Natural killer cell (primary cell): ENCODE results near the gene ESR1. TPM values are rescaled to one million over a fixed set of nuclear protein-coding genes. Genes with fewer than 3 reads are reported as not detected.

ENCODE experiments used
- ATAC-seq, 3 donors: fragments of 150-1000 bp in 2 of 3; fragments of 200-7000 bp in 1 of 3; cut with Tn5 transposase; 1 replicate in 1 of 3; 2 replicates in 2 of 3; pipeline ENCODE4 v1.10.0; 2021; ENCODE audit warnings: mild to moderate bottlenecking in 2 of 3, moderate library complexity in 2 of 3
- DNase-seq, 2 donors: peaks; one replicate each; pipeline versions ENCODE4 v3.0.0 to v3.0.0-alpha.2; 2013 to 2021; ENCODE audit warnings: mixed read lengths in 1 of 2
- H3K27ac ChIP-seq: one replicate; pipeline ENCODE4 v1.5.1; 2013; ENCODE audit warnings: mild to moderate bottlenecking, low read length
- H3K27me3 ChIP-seq: one replicate; pipeline ENCODE4 v1.6.1; 2013; ENCODE audit warnings: low read length; ENCODE audit not compliant: control insufficient read depth, insufficient read depth
- H3K36me3 ChIP-seq: one replicate; pipeline ENCODE4 v1.6.1; 2013; ENCODE audit warnings: low read length; ENCODE audit not compliant: control insufficient read depth, insufficient read depth
- H3K4me1 ChIP-seq: one replicate; pipeline ENCODE4 v1.6.1; 2013; ENCODE audit warnings: low read length; ENCODE audit not compliant: control insufficient read depth, insufficient read depth
- H3K4me3 ChIP-seq: one replicate; pipeline ENCODE4 v1.5.1; 2013; ENCODE audit warnings: low read length
- H3K9me3 ChIP-seq: one replicate; pipeline ENCODE4 v1.6.1; 2013; ENCODE audit warnings: low read length; ENCODE audit not compliant: control insufficient read depth, insufficient read depth
- H3K27ac Mint-ChIP-seq, 2 donors: one replicate each; pipeline ENCODE4 v1.8.0; 2022; ENCODE audit warnings: mild to moderate bottlenecking in 2 of 2, mixed read lengths in 2 of 2, moderate library complexity in 1 of 2
- H3K27me3 Mint-ChIP-seq, 2 donors: one replicate each; pipeline ENCODE4 v1.8.0; 2022; ENCODE audit warnings: low read depth in 2 of 2, mixed read lengths in 2 of 2
- H3K36me3 Mint-ChIP-seq: one replicate; pipeline ENCODE4 v1.8.0; 2022; ENCODE audit warnings: mixed read lengths
- H3K4me1 Mint-ChIP-seq, 2 donors: one replicate each; pipeline ENCODE4 v1.8.0; 2022; ENCODE audit warnings: mixed read lengths in 2 of 2
- H3K4me3 Mint-ChIP-seq: one replicate; pipeline ENCODE4 v1.8.0; 2022; ENCODE audit warnings: mild to moderate bottlenecking, moderate library complexity, mixed read lengths
- H3K9me3 Mint-ChIP-seq, 2 donors: one replicate each; pipeline ENCODE4 v1.8.0; 2022; ENCODE audit warnings: mixed read lengths in 2 of 2
- WGBS: methylation state at CpG from one replicate; pipeline ENCODE4 v1.1.7; 2013; ENCODE audit warnings: missing lambda C conversion rate; ENCODE audit not compliant: insufficient coverage; 5-methylcytosine and 5-hydroxymethylcytosine counted together
- intact Hi-C: fragments of 100-400 bp; cut with micrococcal nuclease; formaldehyde crosslinking; loops from one replicate; pipeline ENCODE4 v1.14.2; 2022
- total RNA-seq, 4 donors: library from RNA; stranded (reverse); fragments of 120-200 nt in 1 of 4; gene quantifications; one replicate each; pipeline versions ENCODE4 v1.2.3 to v1.2.4, GENCODE V29; 2013 to 2022
- TF ChIP-seq, protein P1 (sequence below): fragments of 200-600 bp; IDR thresholded peaks from one replicate; pipeline ENCODE4 v1.8.0; 2022; ENCODE audit warnings: antibody characterized with exemption

The ESR1 gene
- total RNA-seq, 3 donors from 2014 or later (not counting 1 experiment from before 2014, with no cell fraction given): 0.11 to 0.64 (median 0.60) TPM

- Mint-ChIP-seq H3K4me3 (no peak overlapping the region), H3K4me1 (no peaks in the 10 kb centered on the region), H3K36me3 (peaks cover 4% of the 10 kb centered on the region), H3K27ac (no peak overlapping the region), H3K27me3 (peaks cover 3 to 9% of the 10 kb centered on the region in 2 donors), H3K9me3 (peaks cover 0 to 3% of the 10 kb centered on the region in 2 donors)
- no peak for DNase-seq
- ATAC-seq: no peak
- H3K9me3 ChIP-seq: no peaks in the 10 kb centered on the region
- 95% methylated on average over 3 of the region's 3 CpGs for WGBS
- no peak overlapping the region for H3K4me3 ChIP-seq
- no peaks in the 10 kb centered on the region for H3K4me1 ChIP-seq
- no peaks in the 10 kb centered on the region for H3K36me3 ChIP-seq
- TF ChIP-seq, protein P1, sequence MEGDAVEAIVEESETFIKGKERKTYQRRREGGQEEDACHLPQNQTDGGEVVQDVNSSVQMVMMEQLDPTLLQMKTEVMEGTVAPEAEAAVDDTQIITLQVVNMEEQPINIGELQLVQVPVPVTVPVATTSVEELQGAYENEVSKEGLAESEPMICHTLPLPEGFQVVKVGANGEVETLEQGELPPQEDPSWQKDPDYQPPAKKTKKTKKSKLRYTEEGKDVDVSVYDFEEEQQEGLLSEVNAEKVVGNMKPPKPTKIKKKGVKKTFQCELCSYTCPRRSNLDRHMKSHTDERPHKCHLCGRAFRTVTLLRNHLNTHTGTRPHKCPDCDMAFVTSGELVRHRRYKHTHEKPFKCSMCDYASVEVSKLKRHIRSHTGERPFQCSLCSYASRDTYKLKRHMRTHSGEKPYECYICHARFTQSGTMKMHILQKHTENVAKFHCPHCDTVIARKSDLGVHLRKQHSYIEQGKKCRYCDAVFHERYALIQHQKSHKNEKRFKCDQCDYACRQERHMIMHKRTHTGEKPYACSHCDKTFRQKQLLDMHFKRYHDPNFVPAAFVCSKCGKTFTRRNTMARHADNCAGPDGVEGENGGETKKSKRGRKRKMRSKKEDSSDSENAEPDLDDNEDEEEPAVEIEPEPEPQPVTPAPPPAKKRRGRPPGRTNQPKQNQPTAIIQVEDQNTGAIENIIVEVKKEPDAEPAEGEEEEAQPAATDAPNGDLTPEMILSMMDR: no peak
- intact Hi-C loops: no loop called here
- H3K27me3 ChIP-seq: no peaks in the 10 kb centered on the region
- no peak overlapping the region for H3K27ac ChIP-seq
Observed at GRCh38 chr6:151905072-151905471, 97.6 kb downstream of the ESR1 start.

DNA sequence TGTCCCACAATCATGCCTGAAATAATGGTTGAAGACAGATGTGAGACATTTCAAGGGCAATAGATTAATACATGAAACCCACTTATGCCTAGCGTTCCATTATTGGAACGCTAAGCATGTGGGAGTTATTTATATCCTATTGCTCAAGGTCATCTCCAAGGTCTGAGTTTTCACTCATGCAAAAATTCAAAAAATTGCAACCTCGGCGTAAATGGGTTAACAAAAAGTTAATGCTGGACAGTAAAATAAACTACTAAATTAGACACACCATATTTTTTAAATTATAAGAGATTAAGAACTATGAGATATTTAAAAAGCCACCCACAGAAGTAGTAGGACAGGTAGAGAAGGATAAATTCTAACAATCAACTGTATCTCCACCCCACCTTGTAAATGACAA lies 98.4 kb downstream of the ESR1 start:
- intact Hi-C loops: no loop called here
- H3K27me3 Mint-ChIP-seq: peaks cover 3 to 9% of the 10 kb centered on the region in 2 donors
- no peak overlapping the region for H3K4me3 Mint-ChIP-seq
- TF ChIP-seq, protein P1: no peak
- no peak for ATAC-seq
- no peak overlapping the region for H3K27ac Mint-ChIP-seq
- Histone ChIP-seq H3K4me1 (no peaks in the 10 kb centered on the region), H3K27me3 (no peaks in the 10 kb centered on the region), H3K27ac (no peak overlapping the region), H3K36me3 (no peaks in the 10 kb centered on the region), H3K9me3 (no peaks in the 10 kb centered on the region), H3K4me3 (no peak overlapping the region)
- no peaks in the 10 kb centered on the region for H3K9me3 Mint-ChIP-seq
- no peak for DNase-seq
- H3K36me3 Mint-ChIP-seq: no peaks in the 10 kb centered on the region
- H3K4me1 Mint-ChIP-seq: no peaks in the 10 kb centered on the region
- 80% methylated on average over 1 of the region's 4 CpGs for WGBS

GRCh38 chr6:151911401-151911800 lies 103.9 kb downstream of the ESR1 start:
- DNase-seq (no peak), ATAC-seq (no peak)
- 88% methylated on average over 2 of the region's 2 CpGs for whole genome bisulfite sequencing
- no peaks in the 10 kb centered on the region for H3K9me3 Mint-ChIP-seq
- H3K27ac Mint-ChIP-seq: no peak overlapping the region
- H3K4me1 ChIP-seq: no peaks in the 10 kb centered on the region
- no peaks in the 10 kb centered on the region for H3K4me1 Mint-ChIP-seq
- H3K4me3 Mint-ChIP-seq: no peak overlapping the region
- no peak overlapping the region for H3K4me3 ChIP-seq
- intact Hi-C loops: no loop called here
- H3K36me3 ChIP-seq: no peaks in the 10 kb centered on the region
- H3K27me3 Mint-ChIP-seq: peaks cover 0 to 7% of the 10 kb centered on the region in 2 donors
- H3K27ac ChIP-seq: no peak overlapping the region
- no peaks in the 10 kb centered on the region for H3K27me3 ChIP-seq
- no peaks in the 10 kb centered on the region for H3K36me3 Mint-ChIP-seq
- H3K9me3 ChIP-seq: no peaks in the 10 kb centered on the region
- TF ChIP-seq, protein P1: no peak

- intact Hi-C loops: no loop called here
- no peaks in the 10 kb centered on the region for H3K36me3 Mint-ChIP-seq
Observed at GRCh38 chr6:151914484-151914883, 107.0 kb downstream of the ESR1 start.

More at GRCh38 chr6:151914484-151914883, 107.0 kb downstream of the ESR1 start:
- H3K27me3 ChIP-seq: no peaks in the 10 kb centered on the region
- no CpG with 5 or more reads among the region's 4 CpGs for WGBS
- H3K4me1 ChIP-seq: no peaks in the 10 kb centered on the region
- Mint-ChIP-seq H3K9me3 (no peaks in the 10 kb centered on the region), H3K27ac (no peak overlapping the region), H3K4me3 (no peak overlapping the region), H3K27me3 (peaks cover 0 to 7% of the 10 kb centered on the region in 2 donors), H3K4me1 (no peaks in the 10 kb centered on the region)
- H3K36me3 ChIP-seq: no peaks in the 10 kb centered on the region
- TF ChIP-seq, protein P1: no peak
- no peak overlapping the region for H3K27ac ChIP-seq
- DNase-seq (no peak), ATAC-seq (no peak)
- no peak overlapping the region for H3K4me3 ChIP-seq
- H3K9me3 ChIP-seq: no peaks in the 10 kb centered on the region
